ENCODE measurements around the gene ACR. TPM values are rescaled to one million over a fixed set of nuclear protein-coding genes. Genes with fewer than 3 reads are reported as not detected.

ACR gene
- total and polyA plus RNA-seq, 2 experiments from 2014 or later: not detected

DNA sequence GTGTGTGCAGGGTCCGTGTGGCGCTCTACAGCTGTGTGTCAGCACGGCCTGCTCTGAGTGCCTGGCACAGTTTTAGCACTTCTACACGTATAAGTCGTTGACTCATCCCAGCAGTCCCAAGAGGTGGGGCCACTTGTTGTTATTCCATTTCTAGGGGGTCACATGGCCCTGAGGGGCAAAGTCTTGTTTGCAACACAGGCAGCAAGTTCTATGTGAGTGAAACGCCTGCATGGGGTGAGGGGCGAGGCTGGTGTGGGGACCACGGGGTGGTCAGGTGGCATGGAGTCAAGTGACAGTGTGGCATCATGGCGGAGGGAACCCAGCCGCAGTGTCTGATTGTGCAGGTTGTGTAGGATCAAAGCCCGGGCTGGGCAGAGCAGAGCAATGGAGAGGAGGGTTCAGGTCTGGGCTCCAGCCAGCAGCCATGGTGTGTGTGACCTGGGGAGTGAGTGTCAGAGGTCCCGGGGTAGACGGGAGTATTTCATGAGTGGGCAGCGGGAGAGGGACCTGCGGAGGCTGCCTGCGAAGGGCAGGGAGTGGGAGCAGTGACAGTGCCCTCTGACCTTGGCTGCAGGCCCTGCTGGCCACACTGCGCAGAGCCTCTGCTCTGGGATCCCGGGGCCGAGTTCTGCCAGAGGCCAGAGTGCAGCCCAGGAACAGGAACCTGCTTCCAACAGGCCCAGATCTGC lies 37.5 kb upstream of the ACR start:
- Histone ChIP-seq H3K27ac (ENCODE audit: low read depth) (no peak overlapping the region), H3K27me3 (ENCODE audit: insufficient read depth) (peaks cover 19% of the 10 kb centered on the region), H3K36me3 (ENCODE audit: insufficient read depth) (no peaks in the 10 kb centered on the region), H3F3A (replicated peaks; ENCODE audit: low read depth) (peaks cover 5% of the 10 kb centered on the region; the same call in 1 of the 2 replicates), H3K4me2 (no peak overlapping the region), H2AFZ (no peak overlapping the region), H3K9me2 (ENCODE audit: insufficient read depth) (no peaks in the 10 kb centered on the region), H3K79me2 (replicated peaks; ENCODE audit: insufficient read depth) (no peaks in the 10 kb centered on the region), H4K20me1 (replicated peaks; ENCODE audit: insufficient read depth) (no peaks in the 10 kb centered on the region), H3K4me3 (no peak overlapping the region), H3K4me1 (ENCODE audit: insufficient read depth) (no peaks in the 10 kb centered on the region)
- ATAC-seq (no peak), DNase-seq (ENCODE audit: low spot score) (no peak)
- Mint-ChIP-seq H3K4me1 (peaks cover 8% of the 10 kb centered on the region; the same call in 2 of the 3 replicates), H3K4me3 (no peak overlapping the region), H3K27ac (no peak overlapping the region), H3K27me3 (ENCODE audit: insufficient read depth, low read depth, poor library complexity) (peaks cover 32% of the 10 kb centered on the region), H3K36me3 (ENCODE audit: low read depth) (no peaks in the 10 kb centered on the region; the same call in 2 of the 3 replicates), H3K9me3 (no peaks in the 10 kb centered on the region)
- no peak for TF ChIP-seq POLR2AphosphoS5 (IDR thresholded peaks at IDR 0.05; ENCODE audit: low read depth)
- TF ChIP-seq NANOG (IDR thresholded peaks at IDR 0.05; ENCODE audit: borderline replicate concordance): no peak
- TF ChIP-seq, protein P1, sequence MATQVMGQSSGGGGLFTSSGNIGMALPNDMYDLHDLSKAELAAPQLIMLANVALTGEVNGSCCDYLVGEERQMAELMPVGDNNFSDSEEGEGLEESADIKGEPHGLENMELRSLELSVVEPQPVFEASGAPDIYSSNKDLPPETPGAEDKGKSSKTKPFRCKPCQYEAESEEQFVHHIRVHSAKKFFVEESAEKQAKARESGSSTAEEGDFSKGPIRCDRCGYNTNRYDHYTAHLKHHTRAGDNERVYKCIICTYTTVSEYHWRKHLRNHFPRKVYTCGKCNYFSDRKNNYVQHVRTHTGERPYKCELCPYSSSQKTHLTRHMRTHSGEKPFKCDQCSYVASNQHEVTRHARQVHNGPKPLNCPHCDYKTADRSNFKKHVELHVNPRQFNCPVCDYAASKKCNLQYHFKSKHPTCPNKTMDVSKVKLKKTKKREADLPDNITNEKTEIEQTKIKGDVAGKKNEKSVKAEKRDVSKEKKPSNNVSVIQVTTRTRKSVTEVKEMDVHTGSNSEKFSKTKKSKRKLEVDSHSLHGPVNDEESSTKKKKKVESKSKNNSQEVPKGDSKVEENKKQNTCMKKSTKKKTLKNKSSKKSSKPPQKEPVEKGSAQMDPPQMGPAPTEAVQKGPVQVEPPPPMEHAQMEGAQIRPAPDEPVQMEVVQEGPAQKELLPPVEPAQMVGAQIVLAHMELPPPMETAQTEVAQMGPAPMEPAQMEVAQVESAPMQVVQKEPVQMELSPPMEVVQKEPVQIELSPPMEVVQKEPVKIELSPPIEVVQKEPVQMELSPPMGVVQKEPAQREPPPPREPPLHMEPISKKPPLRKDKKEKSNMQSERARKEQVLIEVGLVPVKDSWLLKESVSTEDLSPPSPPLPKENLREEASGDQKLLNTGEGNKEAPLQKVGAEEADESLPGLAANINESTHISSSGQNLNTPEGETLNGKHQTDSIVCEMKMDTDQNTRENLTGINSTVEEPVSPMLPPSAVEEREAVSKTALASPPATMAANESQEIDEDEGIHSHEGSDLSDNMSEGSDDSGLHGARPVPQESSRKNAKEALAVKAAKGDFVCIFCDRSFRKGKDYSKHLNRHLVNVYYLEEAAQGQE (IDR thresholded peaks at IDR 0.05; ENCODE audit: unreplicated experiment): no peak
- TF ChIP-seq, protein P2, sequence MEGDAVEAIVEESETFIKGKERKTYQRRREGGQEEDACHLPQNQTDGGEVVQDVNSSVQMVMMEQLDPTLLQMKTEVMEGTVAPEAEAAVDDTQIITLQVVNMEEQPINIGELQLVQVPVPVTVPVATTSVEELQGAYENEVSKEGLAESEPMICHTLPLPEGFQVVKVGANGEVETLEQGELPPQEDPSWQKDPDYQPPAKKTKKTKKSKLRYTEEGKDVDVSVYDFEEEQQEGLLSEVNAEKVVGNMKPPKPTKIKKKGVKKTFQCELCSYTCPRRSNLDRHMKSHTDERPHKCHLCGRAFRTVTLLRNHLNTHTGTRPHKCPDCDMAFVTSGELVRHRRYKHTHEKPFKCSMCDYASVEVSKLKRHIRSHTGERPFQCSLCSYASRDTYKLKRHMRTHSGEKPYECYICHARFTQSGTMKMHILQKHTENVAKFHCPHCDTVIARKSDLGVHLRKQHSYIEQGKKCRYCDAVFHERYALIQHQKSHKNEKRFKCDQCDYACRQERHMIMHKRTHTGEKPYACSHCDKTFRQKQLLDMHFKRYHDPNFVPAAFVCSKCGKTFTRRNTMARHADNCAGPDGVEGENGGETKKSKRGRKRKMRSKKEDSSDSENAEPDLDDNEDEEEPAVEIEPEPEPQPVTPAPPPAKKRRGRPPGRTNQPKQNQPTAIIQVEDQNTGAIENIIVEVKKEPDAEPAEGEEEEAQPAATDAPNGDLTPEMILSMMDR (conservative IDR thresholded peaks at IDR 0.05; ENCODE audit: low read depth in 2 of 2): no peak
- no peak for TF ChIP-seq EZH2phosphoT487 (IDR thresholded peaks at IDR 0.05; ENCODE audit: unreplicated experiment)
- TF ChIP-seq JUNB (IDR thresholded peaks at IDR 0.05; ENCODE audit: unreplicated experiment): no peak
- TF ChIP-seq CREB1 (CRISPR knock-in tag; IDR thresholded peaks at IDR 0.05; ENCODE audit: low read depth): no peak
- no peak for TF ChIP-seq STAT1 (IDR thresholded peaks at IDR 0.05; ENCODE audit: unreplicated experiment)
- TF ChIP-seq ZNF114 (CRISPR knock-in tag; IDR thresholded peaks at IDR 0.05): no peak
- TF ChIP-seq EZH2 (IDR thresholded peaks at IDR 0.05; ENCODE audit: low read depth, unreplicated experiment): no peak
- TF ChIP-seq, protein P3, sequence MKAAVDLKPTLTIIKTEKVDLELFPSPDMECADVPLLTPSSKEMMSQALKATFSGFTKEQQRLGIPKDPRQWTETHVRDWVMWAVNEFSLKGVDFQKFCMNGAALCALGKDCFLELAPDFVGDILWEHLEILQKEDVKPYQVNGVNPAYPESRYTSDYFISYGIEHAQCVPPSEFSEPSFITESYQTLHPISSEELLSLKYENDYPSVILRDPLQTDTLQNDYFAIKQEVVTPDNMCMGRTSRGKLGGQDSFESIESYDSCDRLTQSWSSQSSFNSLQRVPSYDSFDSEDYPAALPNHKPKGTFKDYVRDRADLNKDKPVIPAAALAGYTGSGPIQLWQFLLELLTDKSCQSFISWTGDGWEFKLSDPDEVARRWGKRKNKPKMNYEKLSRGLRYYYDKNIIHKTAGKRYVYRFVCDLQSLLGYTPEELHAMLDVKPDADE (IDR thresholded peaks at IDR 0.05): no peak
- TF ChIP-seq ZNF331 (CRISPR knock-in tag; IDR thresholded peaks at IDR 0.05; ENCODE audit: low read depth): no peak
